H1 (cell line): ENCODE data around the gene RTN4RL1.

Experiments used
- ATF2 ChIP-seq: IDR thresholded peaks from 2 replicates; pipeline ENCODE4 v1.6.1; 2012; ENCODE audit warnings: low read length, inconsistent platforms
- ATF3 ChIP-seq: IDR thresholded peaks from 2 replicates; pipeline ENCODE4 v1.6.1; 2011; ENCODE audit warnings: low read depth, mild to moderate bottlenecking, low read length; ENCODE audit not compliant: insufficient read depth
- CTCF ChIP-seq, 3 experiments: IDR thresholded peaks; 1 replicate in 2 of 3; 2 replicates in 1 of 3; pipeline versions ENCODE4 v1.5.1 to v1.6.1; 2011; ENCODE audit warnings: low read length in 3 of 3, mild to moderate bottlenecking in 3 of 3, inconsistent platforms in 2 of 3, low read depth in 1 of 3, moderate library complexity in 1 of 3; ENCODE audit not compliant: insufficient read depth in 1 of 3; ENCODE audit errors: control extremely low read depth in 1 of 3
- EP300 ChIP-seq, 2 experiments: IDR thresholded peaks; 1 replicate in 1 of 2; 2 replicates in 1 of 2; pipeline ENCODE4 v1.6.1; 2011 to 2012; ENCODE audit warnings: low read depth in 2 of 2, low read length in 2 of 2, mild to moderate bottlenecking in 2 of 2, borderline replicate concordance in 1 of 2, inconsistent platforms in 1 of 2, moderate library complexity in 1 of 2
- PHF8 ChIP-seq: fragments of 200-600 bp; sonication (generic); conservative IDR thresholded peaks from 2 replicates; pipeline ENCODE4 v1.7.1; 2012; ENCODE audit warnings: low read depth, mild to moderate bottlenecking, inconsistent platforms, low read length, moderate library complexity
- POLR2A ChIP-seq, 2 experiments: IDR thresholded peaks; 1 replicate in 1 of 2; 2 replicates in 1 of 2; pipeline ENCODE4 v1.6.1; 2011; ENCODE audit warnings: low read depth in 2 of 2, low read length in 2 of 2, mild to moderate bottlenecking in 2 of 2; ENCODE audit errors: control extremely low read depth in 1 of 2
- POLR2AphosphoS5 ChIP-seq: IDR thresholded peaks from 2 replicates; pipeline ENCODE4 v1.6.1; 2011; ENCODE audit warnings: low read depth, low read length
- RAD21 ChIP-seq, 2 experiments: IDR thresholded peaks in 1 of 2; conservative IDR thresholded peaks in 1 of 2; 2 replicates each; pipeline ENCODE4 v1.6.1; 2011; ENCODE audit warnings: low read depth in 2 of 2, low read length in 2 of 2, improper control_type of control experiment in 1 of 2, inconsistent platforms in 1 of 2, mild to moderate bottlenecking in 1 of 2, moderate library complexity in 1 of 2
- SIN3A ChIP-seq, 2 experiments: IDR thresholded peaks in 1 of 2; conservative IDR thresholded peaks in 1 of 2; 2 replicates each; pipeline ENCODE4 v1.6.1; 2011 to 2012; ENCODE audit warnings: low read length in 2 of 2, improper control_type of control experiment in 1 of 2, low read depth in 1 of 2, mild to moderate bottlenecking in 1 of 2
- SP1 ChIP-seq: IDR thresholded peaks from 2 replicates; pipeline ENCODE4 v1.6.1; 2011; ENCODE audit warnings: low read depth, low read length
- YY1 ChIP-seq: IDR thresholded peaks from 2 replicates; pipeline ENCODE4 v1.6.1; 2011; ENCODE audit warnings: low read depth, mild to moderate bottlenecking, low read length
- ZNF274 ChIP-seq: IDR thresholded peaks from 2 replicates; pipeline ENCODE4 v1.7.0; 2012; ENCODE audit warnings: low read length, borderline replicate concordance; ENCODE audit errors: extremely low read depth

GRCh38 chr17:2055292-2056205 lies 30.4 kb upstream of the RTN4RL1 start:
- no peak for TF ChIP-seq ZNF274
- TF ChIP-seq RAD21 (IDR thresholded peaks at IDR 0.05 in 1 of 2, conservative IDR thresholded peaks at IDR 0.05 in 1 of 2; ENCODE audit: low read depth in 2 of 2, low read length in 2 of 2) = no peak
- TF ChIP-seq PHF8 = no peak
- no peak for TF ChIP-seq CTCF (IDR thresholded peaks at IDR 0.05; ENCODE audit: control extremely low read depth in 1 of 3, insufficient read depth in 1 of 3, low read depth in 1 of 3, low read length in 3 of 3)
- TF ChIP-seq SIN3A (conservative IDR thresholded peaks at IDR 0.05 in 1 of 2, IDR thresholded peaks at IDR 0.05 in 1 of 2; ENCODE audit: low read depth in 1 of 2, low read length in 2 of 2) = no peak
- no peak for TF ChIP-seq ATF3
- TF ChIP-seq EP300 (IDR thresholded peaks at IDR 0.05; ENCODE audit: borderline replicate concordance in 1 of 2, low read depth in 2 of 2, low read length in 2 of 2) = no peak
- TF ChIP-seq POLR2A (IDR thresholded peaks at IDR 0.05; ENCODE audit: control extremely low read depth in 1 of 2, low read depth in 2 of 2, low read length in 2 of 2) = no peak
- no peak for TF ChIP-seq POLR2AphosphoS5
- TF ChIP-seq ATF2 = no peak
- TF ChIP-seq YY1 = no peak
- no peak for TF ChIP-seq SP1
